GM10266 (cell line): ENCODE data around the gene SEC62.
A peak's percentile ranks its signal among the peaks of the same experiment; 100 is the strongest.
"Not testable (repeated sequence)": the region's sequence is repeated elsewhere in the genome, so short reads cannot be mapped to it uniquely, and the experiment has no call there.

ENCODE experiments used
- DNase-seq: peaks from one replicate; pipeline ENCODE4 v3.0.0; 2012; ENCODE audit errors: extremely low spot score
- CTCF ChIP-seq: IDR thresholded peaks from 2 replicates; pipeline ENCODE4 v1.5.1; 2012; ENCODE audit warnings: mild to moderate bottlenecking, low read depth; ENCODE audit not compliant: control insufficient read depth, insufficient read depth; ENCODE audit errors: missing control alignments

The SEC62 gene

GRCh38 chr3:170002231-170002630 is 35.6 kb downstream of the SEC62 start:
- no peak for TF ChIP-seq CTCF
- DNase-seq, result no peak

DNA sequence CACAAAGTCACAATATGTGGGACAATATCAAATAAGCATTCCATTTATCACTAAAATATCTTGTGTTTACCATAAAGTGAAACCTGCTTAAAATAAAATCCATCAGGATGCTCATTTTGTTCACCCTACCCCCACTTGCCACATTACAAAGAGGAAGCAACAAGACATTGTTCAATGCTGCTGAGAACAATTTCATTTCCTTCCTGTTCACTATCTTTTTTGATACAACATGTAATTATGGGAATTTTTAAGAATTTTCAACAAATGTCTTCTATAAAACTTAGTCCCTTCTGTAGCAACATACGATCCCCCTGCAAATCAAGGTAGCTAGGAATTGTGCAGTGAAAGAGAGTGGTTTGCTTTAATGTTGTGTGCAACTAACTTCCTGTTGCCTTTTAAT is 36.3 kb downstream of the SEC62 start:
- DNase-seq, result no peak
- TF ChIP-seq CTCF, result no peak

DNA sequence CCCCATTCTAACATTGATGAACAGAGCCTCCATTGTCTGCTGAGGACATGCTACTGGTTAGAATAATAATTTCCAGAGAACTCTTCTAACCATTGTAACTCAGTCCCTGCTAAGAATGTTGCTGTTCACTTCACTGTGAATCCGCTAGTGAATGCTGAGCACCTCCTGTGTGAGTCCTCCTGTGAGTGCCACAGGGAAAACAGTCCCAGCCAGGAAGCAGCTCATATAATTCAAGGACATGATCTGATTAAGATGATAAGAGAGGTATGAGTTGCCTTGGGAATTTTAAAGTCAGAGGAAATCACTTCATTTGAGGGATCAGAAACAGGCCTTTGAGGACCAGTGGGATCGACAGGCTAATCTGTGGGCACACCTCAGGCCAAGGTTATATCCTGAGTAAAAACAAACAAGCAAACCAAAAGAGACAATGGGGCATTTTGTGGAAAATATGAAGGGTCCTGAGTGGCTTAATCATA is 37.3 kb downstream of the SEC62 start:
- TF ChIP-seq CTCF, result no peak
- no peak for DNase-seq

DNA sequence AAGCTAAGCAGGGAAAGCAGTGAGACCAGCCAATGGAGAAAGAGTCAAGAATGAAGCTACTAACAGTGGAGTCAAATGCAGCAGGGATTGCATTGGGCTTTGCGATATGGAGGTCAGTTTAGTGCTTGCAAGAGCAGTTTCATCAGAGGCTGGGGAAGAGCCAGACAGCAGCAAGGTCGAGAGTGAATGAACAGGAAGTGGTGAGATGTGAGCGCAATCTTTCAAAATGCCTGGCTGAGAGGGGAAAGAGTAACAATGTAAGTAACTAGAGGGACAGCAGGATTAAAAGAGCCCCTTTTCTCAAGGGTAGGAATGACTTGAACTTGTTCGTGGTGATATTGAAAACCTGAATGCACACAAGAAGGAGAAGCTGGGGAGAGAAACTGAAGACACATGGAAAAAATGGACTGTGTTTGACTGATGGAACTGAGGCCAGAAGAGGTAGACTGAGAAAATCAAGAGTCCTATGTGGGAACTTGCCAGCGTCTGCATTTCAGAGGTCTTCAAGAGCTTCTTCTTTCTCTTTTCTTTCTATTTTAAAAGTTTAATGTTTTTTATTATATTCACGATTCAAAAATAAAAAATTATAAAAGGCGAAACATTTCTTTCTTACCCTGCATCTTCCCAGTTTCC is 40.5 kb downstream of the SEC62 start:
- peak; percentile 60 for DNase-seq
- no peak for TF ChIP-seq CTCF

DNA sequence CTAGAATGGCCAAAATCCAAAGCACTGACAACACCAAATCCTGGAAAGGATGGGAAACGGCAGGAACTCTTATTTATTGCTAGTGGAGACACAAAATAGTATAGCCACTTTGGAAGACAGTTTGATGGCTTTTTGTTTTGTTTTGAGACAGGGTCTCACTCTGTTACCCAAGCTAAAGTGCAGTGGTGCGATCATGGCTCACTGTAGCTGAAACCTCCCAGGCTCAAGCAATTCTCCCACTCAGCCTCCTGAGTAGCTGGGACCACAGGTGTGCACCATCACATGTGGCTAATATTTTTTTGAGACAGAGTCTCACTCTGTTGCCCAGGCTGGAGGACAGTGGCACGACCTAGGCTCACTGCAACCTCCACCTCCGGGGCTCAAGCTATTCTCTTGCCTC is 43.9 kb downstream of the SEC62 start:
- no peak for DNase-seq
- TF ChIP-seq CTCF, result no peak

- no peak for TF ChIP-seq CTCF
- DNase-seq, result no peak
Observed at GRCh38 chr3:170012683-170013400, 46.2 kb downstream of the SEC62 start.

DNA sequence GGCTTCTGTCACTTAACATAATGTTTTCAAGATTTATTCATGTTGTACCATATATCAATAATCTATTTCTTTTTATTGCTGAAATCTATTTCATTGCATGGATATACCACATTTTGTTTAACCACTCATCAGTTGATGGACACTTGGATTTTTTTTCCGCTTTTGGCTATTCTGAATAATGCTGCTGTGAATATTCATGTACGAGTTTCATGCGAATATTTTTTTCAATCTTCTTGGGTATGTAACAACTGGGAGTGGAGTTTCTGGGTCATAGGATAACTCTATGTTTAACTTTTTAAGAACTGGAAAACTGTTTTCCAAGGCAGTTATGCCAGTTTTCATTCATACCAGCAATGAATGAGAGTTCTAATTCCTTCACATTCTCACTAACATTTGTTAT is 49.5 kb downstream of the SEC62 start:
- no peak for DNase-seq
- TF ChIP-seq CTCF, result no peak

DNA sequence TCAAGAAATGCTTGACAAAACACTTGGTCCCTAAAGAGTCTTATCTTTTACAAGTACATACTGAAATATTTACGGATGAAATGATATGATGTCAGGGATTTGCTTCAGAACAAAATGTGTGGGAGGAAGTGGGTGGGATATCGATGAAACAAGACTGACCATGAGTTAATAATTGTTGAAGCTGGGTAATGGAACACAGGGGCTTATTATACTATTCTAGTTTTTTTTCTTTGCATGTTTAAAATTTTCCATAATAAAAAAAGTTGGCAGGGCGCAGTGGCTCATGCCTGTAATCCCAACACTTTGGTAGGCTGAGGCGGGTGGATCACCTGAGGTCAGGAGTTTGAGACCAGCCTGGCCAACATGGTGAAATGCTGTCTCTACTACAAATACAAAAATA is 52.7 kb downstream of the SEC62 start:
- not testable (repeated sequence) for DNase-seq
